Suppressor macrophage (primary cell): ENCODE measurements around the gene RFK.
"Not testable (repeated sequence)": the region's sequence is repeated elsewhere in the genome, so short reads cannot be mapped to it uniquely, and the experiment has no call there.

Source experiments
- DNase-seq, 4 experiments: peaks; one replicate each; pipeline ENCODE4 v3.0.0-alpha.2; 2020 to 2022
- total RNA-seq, 17 experiments: gene quantifications; one replicate each; lab custom pipeline; 2026; ENCODE audit warnings: mixed read lengths in 6 of 17, inconsistent platforms in 3 of 17; lab: John Stamatoyannopoulos, UW

The RFK gene
- 18.4 to 60.8 (median 36.3) reads per million in 17 experiments for total RNA-seq

- DNase-seq, result peak; percentile 93 to 97 (median 96)
Observed at GRCh38 chr9:76394195-76394959, at the start of gene RFK. TSS of gene RFK (minus strand) at chr9:76394426. CDS start at chr9:76394171, 255 bp downstream.

- no peak for DNase-seq
Observed at GRCh38 chr9:76443887-76444286, 49.7 kb upstream of the RFK start.

DNA sequence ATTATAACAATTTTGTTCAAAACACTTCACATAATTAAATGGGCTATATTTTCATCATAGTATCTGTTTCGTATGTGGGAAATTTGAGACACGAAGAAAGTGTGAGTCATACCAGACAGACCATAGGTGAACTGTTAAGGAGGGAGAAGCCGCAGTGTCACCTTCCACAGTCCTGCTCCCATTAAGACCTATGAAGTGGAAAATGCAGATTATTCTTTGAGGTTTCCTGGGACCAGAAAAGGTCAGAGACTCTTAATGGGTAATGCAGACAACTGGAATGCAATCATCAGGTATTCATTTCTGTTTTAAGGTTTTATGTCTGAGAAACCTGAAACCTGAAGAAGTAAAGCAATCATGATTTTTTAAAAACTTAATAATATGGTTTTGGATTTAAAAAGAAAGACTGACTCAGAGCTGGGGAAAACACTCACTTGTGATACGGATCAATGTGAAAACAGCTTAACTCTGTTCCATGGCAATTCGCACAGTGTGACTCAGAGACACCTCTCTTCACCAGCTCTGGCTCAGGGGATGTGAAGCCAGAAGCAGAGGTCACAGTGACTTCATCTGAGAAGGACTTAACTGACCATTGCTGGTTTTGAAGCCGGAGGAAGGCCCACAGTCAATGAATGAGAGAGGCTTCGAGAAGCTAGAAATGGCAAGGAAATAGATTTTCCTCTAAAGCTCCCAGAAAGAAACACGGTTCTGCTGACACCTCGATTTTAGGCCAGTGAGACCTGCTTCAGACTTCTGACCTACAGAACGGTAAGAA, 47.5 kb upstream of the RFK start:
- DNase-seq, result no peak

DNA sequence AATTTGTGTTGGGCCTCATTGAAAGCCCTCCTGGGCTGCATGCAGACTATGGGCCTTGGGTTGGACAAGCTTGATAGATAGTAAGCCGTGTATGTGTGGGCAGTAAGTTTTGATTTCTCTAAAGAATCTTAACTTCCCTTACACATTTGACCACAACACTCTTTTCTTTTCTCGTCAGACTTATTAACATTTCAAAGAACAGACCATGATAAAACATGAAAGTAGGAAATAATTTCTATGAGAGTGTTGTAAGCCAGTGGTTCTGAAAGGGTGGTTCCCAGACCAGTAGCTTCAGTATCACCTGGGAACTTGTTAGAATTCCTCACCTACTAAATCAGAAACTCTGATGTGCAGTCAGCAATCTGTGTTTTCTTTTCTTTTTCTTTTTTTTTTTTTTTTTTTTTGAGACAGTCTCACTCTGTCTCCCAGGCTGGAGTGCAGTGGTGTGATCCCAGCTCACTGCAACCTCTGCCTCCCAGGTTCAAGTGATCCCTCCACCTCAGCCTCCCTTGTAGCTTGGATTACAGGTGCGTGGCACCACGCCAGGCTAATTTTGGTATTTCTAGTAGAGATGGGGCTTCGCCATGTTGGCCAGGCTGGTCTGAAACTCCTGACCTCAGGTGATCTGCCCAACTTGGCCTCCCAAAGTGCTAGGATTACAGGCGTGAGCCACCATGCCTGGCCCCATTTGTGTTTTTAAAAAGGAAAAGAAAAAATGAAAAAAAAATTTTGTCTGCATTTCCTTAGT, 44.8 kb upstream of the RFK start:
- DNase-seq, result peak in 1 of 4 experiments; percentile 12

- not testable (repeated sequence) for DNase-seq
Observed at GRCh38 chr9:76437017-76437699, 42.9 kb upstream of the RFK start.

DNA sequence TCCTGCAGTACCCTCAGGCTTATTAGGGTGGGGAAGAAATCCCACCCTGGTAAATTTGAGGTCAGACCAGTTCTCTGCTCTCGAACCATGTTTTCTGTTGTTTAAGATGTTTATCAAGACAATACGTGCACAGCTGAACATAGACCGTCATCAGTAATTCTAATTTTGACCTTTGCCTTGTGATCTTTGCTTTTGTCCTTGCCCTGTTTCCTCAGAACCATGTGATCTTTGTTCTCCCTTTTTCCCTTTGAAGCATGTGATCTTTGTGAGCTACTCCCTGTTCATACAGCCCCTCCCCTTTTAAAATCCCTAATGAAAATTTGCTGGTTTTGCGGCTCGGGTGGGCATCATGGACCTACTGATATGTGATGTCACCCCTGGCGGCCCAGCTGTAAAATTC, 40.7 kb upstream of the RFK start:
- peak in 1 of 4 experiments; percentile 4 for DNase-seq

- peak in 2 of 4 experiments; percentile 46 to 73 for DNase-seq
Observed at GRCh38 chr9:76433836-76434235, 39.6 kb upstream of the RFK start.

DNA sequence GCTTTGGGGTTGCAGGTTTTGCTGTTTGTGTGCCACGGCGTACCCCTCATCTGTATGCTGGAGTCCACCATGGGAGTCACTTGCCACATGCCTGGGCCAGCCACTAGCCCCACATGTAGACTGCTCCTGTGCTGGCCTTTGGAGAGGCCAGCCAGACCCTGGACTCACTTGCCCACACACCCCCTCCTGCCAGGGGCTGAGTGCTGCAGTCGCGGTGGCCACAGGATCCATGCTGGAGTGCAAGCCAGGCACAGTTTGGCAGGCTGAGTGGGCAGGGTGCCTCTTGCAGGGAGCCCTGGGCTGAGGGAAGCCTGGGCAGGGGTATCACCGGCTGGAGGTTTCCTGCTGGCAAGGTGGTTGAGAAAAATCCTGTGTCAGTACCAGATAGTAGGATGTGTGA, 39.2 kb upstream of the RFK start:
- DNase-seq, result no peak

DNA sequence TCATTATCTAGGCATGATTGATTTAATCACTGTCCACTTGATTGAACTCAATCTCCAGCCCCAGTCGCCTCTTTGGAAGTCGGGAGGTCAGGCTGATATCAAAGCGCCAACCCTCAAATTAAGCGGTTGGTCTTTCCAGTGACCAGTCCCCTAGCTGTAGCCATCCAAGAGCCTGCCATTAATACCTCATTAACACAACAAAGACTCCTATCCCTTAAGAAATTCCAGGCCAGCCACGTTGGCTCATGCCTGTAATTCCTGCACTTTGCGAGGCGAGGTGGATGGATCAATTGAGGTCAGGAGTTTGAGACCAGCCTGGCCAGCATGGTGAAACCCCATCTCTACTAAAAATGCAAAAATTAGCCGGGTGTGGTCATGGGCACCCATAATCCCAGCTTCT, 37.4 kb upstream of the RFK start:
- DNase-seq, result no peak

DNA sequence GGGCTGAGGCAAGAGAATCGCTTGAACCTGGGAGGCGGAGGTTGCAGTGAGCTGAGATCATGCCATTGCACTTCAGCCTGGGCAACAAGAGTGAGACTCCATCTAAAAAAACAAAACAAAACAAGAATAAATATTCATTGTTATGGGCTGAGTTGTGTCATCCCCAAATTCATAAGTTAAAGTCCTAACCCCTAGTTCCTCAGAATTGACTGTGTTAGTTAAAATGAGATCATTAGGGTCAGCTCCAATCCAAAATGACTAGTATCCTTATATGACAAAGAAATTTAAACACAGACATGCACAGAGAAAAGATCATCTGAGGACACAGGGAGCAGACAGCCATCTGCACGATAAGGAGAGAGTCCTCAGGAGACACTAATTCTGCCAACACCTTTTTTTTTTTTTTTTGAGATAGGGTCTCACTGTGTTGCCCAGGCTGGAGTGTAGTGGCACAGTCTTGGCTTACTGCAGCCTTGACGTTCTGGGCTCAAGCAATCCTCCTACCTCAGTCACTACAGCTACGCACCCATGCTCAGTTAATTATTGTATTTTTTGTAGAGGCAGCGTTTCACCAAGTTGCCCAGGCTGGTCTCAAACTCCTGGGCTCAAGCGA, 32.7 kb upstream of the RFK start:
- no peak for DNase-seq

GRCh38 chr9:76425677-76426453, 31.6 kb upstream of the RFK start:
- no peak for DNase-seq

- DNase-seq, result no peak
Observed at GRCh38 chr9:76424491-76424890, 30.3 kb upstream of the RFK start.

DNA sequence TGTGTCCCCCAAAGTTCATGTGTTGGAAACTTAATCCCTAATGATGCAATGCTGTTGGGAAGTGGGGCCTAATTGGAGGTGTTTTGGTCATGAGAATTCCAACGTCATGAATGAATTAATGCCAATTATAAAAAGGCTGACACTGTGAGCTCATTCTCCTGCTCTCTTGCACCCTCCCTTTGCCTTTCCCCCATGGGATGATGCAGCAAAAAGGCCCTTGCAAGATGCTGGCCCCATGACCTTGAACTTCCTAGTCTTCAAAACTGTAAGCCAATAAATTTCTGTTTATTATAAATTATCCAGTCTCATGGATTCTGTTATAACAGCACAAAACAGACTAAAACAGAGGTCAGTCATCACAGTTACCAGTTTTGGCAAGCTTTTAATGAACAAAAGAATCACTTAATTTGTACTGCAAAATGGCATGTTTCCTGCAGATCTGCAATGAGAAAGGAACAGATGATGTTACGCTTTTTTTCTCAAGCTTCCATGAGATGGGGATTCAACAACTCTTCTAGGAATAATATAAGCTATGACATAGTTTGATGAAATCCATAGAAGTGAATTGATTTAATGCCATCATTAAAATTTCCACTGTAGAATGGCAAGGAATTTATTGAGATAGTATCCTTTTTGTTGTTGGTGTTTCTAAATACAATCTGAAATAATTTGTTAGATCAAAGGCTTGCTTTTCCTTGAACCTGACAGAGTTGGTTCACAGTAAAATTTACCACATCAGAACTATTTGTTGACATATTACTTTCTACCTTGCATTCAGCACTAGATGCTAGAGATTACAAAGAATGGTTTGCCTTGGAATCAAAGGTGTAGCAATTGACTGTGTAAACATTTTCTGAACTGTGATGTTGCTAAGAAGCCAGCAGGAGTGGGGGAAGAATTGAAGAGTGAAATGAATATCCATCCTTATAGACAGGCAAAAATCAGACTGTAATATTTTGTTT, 29.3 kb upstream of the RFK start:
- peak in 1 of 4 experiments; percentile 12 for DNase-seq

DNA sequence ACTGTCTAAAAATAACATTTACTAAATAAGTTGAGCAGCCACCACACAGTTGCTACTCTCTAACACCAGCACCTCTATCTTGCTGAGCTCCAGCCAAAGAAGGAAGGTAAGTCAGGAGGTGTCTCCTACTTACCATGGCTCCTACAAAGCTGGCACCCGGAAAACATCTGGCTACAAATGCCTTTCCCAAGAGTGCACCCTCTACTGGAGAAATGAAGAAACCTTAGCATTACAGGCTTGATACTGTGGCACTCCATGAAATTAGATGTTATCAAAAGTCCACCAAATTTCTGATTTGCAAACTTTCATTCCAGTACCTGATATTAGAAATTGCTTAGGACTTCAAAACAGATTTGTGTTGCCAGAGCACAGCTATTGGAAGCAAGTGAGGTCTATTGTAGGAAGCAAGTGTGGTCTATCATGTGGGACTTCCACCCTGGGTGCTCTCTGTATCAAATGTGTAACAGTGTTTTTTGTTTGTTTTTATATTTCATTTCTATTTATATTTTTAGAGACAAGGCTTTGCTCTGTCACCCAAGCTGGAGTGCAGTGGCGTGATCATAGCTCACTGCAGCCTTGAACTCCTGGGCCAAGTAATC, 25.7 kb upstream of the RFK start:
- DNase-seq, result peak; percentile 33 to 71 (median 49)

- DNase-seq, result no peak
Observed at GRCh38 chr9:76417394-76417793, 23.2 kb upstream of the RFK start.

DNA sequence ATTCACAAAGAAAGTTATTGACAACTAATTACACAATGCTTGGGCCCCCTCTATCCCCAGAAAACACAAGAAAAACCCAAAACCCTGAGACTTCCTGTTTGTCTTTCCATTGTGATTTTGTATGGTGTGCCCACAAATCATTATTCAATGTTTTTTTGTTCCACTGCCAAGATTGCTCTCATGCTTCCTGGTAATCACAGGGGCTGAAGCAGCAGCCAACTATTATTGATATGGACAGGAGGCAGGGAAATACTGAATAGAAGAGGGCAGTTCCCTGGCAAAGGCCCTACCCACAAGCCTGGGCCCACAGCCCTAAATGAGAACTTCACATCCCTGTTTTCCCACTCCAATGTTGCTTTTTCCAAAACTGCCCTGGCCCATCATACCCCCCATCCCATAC, 21.5 kb upstream of the RFK start:
- DNase-seq, result no peak

DNA sequence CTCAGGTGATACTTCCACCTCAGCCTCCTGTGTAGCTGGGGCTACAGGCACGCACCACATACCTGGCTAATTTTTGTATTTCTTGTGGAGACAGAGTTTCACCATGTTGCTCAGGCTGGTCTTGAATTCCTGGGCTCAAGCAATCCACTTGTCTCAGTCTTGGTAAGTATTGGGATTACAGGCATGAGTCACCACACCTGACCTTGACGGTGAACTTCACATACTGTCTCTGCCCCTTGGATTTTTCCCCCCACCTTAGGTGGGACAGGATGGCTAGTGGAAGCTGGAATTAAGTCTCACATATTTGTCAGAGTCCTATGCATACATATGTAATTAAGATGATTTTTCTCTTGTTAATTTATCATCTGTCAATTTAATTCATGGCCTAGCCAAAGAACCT, 20.9 kb upstream of the RFK start:
- DNase-seq, result no peak

- DNase-seq, result no peak
Observed at GRCh38 chr9:76414661-76415060, 20.4 kb upstream of the RFK start.

- DNase-seq, result no peak
Observed at GRCh38 chr9:76413658-76414057, 19.4 kb upstream of the RFK start.

- DNase-seq, result peak in 3 of 4 experiments; percentile 9 to 44 (median 41)
Observed at GRCh38 chr9:76412638-76413037, 18.4 kb upstream of the RFK start.
